G401 (cell line): ENCODE data around the gene C3orf20. TPM values are rescaled to one million over a fixed set of nuclear protein-coding genes. Genes with fewer than 3 reads are reported as not detected.
"Not testable (repeated sequence)": the region's sequence is repeated elsewhere in the genome, so short reads cannot be mapped to it uniquely, and the experiment has no call there.

Source experiments
- DNase-seq: peaks from one replicate; pipeline ENCODE4 v3.0.0-alpha.2; 2015; ENCODE audit warnings: low spot score
- in situ Hi-C: cut with HindIII; loops from 2 replicates; pipeline ENCODE4 v1.10.0; 2016; ENCODE audit warnings: low sequenced_read_pairs, mixed read lengths
- total RNA-seq: library from RNA; depleted of rRNA; stranded (reverse); fragments of >200 nt; shearing (Covaris generic); gene quantifications from 2 replicates; pipeline ENCODE4 v1.2.3, GENCODE V29; 2014

Gene C3orf20
- total RNA-seq, 1 experiment from 2014 or later: not detected

- no peak for DNase-seq
- in situ Hi-C loops: no loop called here
Observed at GRCh38 chr3:14647976-14648955, 26.7 kb upstream of the C3orf20 start.

- DNase-seq: no peak
- in situ Hi-C loops: no loop called here
Observed at GRCh38 chr3:14649466-14649865, 25.5 kb upstream of the C3orf20 start.

- DNase-seq: no peak
- in situ Hi-C loops: no loop called here
Observed at GRCh38 chr3:14650193-14650592, 24.7 kb upstream of the C3orf20 start.

- in situ Hi-C loops: no loop called here
- peak; percentile 100 for DNase-seq
Observed at GRCh38 chr3:14651440-14652251, 23.3 kb upstream of the C3orf20 start, which contains the start of gene CCDC174. Gene CCDC174, plus strand, starts transcription at chr3:14651762. Its CDS starts 75 bp downstream, at chr3:14651837.

- in situ Hi-C loops, DNase-seq: not testable (repeated sequence)
Observed at GRCh38 chr3:14652360-14652907, 22.5 kb upstream of the C3orf20 start.

GRCh38 chr3:14657579-14657978 is 17.4 kb upstream of the C3orf20 start:
- in situ Hi-C loops: no loop called here
- DNase-seq: no peak

- DNase-seq: no peak
- in situ Hi-C loops: no loop called here
Observed at GRCh38 chr3:14658978-14659377, 16.0 kb upstream of the C3orf20 start.

- DNase-seq: no peak
- in situ Hi-C loops: no loop called here
Observed at GRCh38 chr3:14660942-14661341, 14.0 kb upstream of the C3orf20 start.

- no peak for DNase-seq
- in situ Hi-C loops: no loop called here
Observed at GRCh38 chr3:14663396-14664135, 11.4 kb upstream of the C3orf20 start.

- in situ Hi-C loops: no loop called here
Observed at GRCh38 chr3:14664170-14664569, 10.8 kb upstream of the C3orf20 start.

GRCh38 chr3:14672588-14672987 is 2.4 kb upstream of the C3orf20 start:
- DNase-seq: no peak
- in situ Hi-C loops: no loop called here

More at GRCh38 chr3:14664170-14664569, 10.8 kb upstream of the C3orf20 start:
- DNase-seq: no peak

- no peak for DNase-seq
- in situ Hi-C loops: no loop called here
Observed at GRCh38 chr3:14676881-14677280, 1.9 kb downstream of the C3orf20 start.

GRCh38 chr3:14678015-14678503 is 3.1 kb downstream of the C3orf20 start:
- DNase-seq: no peak
- in situ Hi-C loops: no loop called here

GRCh38 chr3:14680115-14680514 is 5.2 kb downstream of the C3orf20 start:
- in situ Hi-C loops: no loop called here
- DNase-seq: no peak

- in situ Hi-C loops: no loop called here
- no peak for DNase-seq
Observed at GRCh38 chr3:14680716-14681115, 5.8 kb downstream of the C3orf20 start.

GRCh38 chr3:14684447-14684846 is 9.5 kb downstream of the C3orf20 start:
- no peak for DNase-seq
- in situ Hi-C loops: no loop called here

GRCh38 chr3:14685179-14685578 is 10.2 kb downstream of the C3orf20 start:
- no peak for DNase-seq
- in situ Hi-C loops: no loop called here

- in situ Hi-C loops: no loop called here
- no peak for DNase-seq
Observed at GRCh38 chr3:14687360-14687759, 12.4 kb downstream of the C3orf20 start.

GRCh38 chr3:14688525-14688924 is 13.6 kb downstream of the C3orf20 start:
- no peak for DNase-seq
- in situ Hi-C loops: no loop called here
